ENCODE data around the gene MEIOSIN.
"Not testable (repeated sequence)": the region's sequence is repeated elsewhere in the genome, so short reads cannot be mapped to it uniquely, and the experiment has no call there.

The MEIOSIN gene

GRCh38 chr19:45728683-45729082, 4.6 kb upstream of the MEIOSIN start:
- not testable (repeated sequence) for H3K27me3 ChIP-seq (ENCODE audit: control insufficient read depth in 2 of 2, insufficient read depth in 2 of 2, low read length in 2 of 2); H3K9me3 ChIP-seq (ENCODE audit: control insufficient read depth in 2 of 2, low read length in 2 of 2); H3K27ac ChIP-seq (ENCODE audit: low read depth in 2 of 2, low read length in 2 of 2); H3K9ac ChIP-seq (ENCODE audit: low read depth in 1 of 2, low read length in 2 of 2); H3K36me3 ChIP-seq (ENCODE audit: control insufficient read depth in 2 of 2, insufficient read depth in 2 of 2, low read length in 2 of 2); H3K4me3 ChIP-seq (ENCODE audit: low read length in 2 of 2)
- peaks cover 7 to 11% of the 10 kb centered on the region in 2 donors for H3K4me1 ChIP-seq (ENCODE audit: control insufficient read depth in 2 of 2, insufficient read depth in 2 of 2, low read length in 2 of 2)

- peak overlapping the region; percentile 80 to 86 for H3K4me3 ChIP-seq (ENCODE audit: low read length in 2 of 2)
- H3K27ac ChIP-seq (ENCODE audit: low read depth in 2 of 2, low read length in 2 of 2), result peak overlapping the region; percentile 68 to 72
- no peaks in the 10 kb centered on the region for H3K36me3 ChIP-seq (ENCODE audit: control insufficient read depth in 2 of 2, insufficient read depth in 2 of 2, low read length in 2 of 2)
- peaks cover 7 to 11% of the 10 kb centered on the region in 2 donors for H3K4me1 ChIP-seq (ENCODE audit: control insufficient read depth in 2 of 2, insufficient read depth in 2 of 2, low read length in 2 of 2)
- H3K9me3 ChIP-seq (ENCODE audit: control insufficient read depth in 2 of 2, low read length in 2 of 2), result no peaks in the 10 kb centered on the region
- peak overlapping the region; percentile 64 to 91 for H3K9ac ChIP-seq (ENCODE audit: low read depth in 1 of 2, low read length in 2 of 2)
- H3K27me3 ChIP-seq (ENCODE audit: control insufficient read depth in 2 of 2, insufficient read depth in 2 of 2, low read length in 2 of 2), result no peaks in the 10 kb centered on the region
Observed at GRCh38 chr19:45729800-45730290, 3.4 kb upstream of the MEIOSIN start.

GRCh38 chr19:45730368-45731288, 2.6 kb upstream of the MEIOSIN start, which contains the start of gene FBXO46:
Gene FBXO46, minus strand, starts transcription at chr19:45730896. Its CDS starts 17,401 bp downstream, at chr19:45713495.
- Histone ChIP-seq H3K9me3 (ENCODE audit: control insufficient read depth in 2 of 2, low read length in 2 of 2) (no peaks in the 10 kb centered on the region), H3K4me3 (ENCODE audit: low read length in 2 of 2) (peak within 1 kb of the TSS; percentile 80 to 86), H3K27me3 (ENCODE audit: control insufficient read depth in 2 of 2, insufficient read depth in 2 of 2, low read length in 2 of 2) (no peaks in the 10 kb centered on the region), H3K9ac (ENCODE audit: low read depth in 1 of 2, low read length in 2 of 2) (peak within 1 kb of the TSS; percentile 64 to 91), H3K27ac (ENCODE audit: low read depth in 2 of 2, low read length in 2 of 2) (peak within 1 kb of the TSS; percentile 68 to 72), H3K36me3 (ENCODE audit: control insufficient read depth in 2 of 2, insufficient read depth in 2 of 2, low read length in 2 of 2) (no peaks in the 10 kb centered on the region), H3K4me1 (ENCODE audit: control insufficient read depth in 2 of 2, insufficient read depth in 2 of 2, low read length in 2 of 2) (peaks cover 7 to 11% of the 10 kb centered on the region in 2 donors)

- Histone ChIP-seq H3K36me3 (ENCODE audit: control insufficient read depth in 2 of 2, insufficient read depth in 2 of 2, low read length in 2 of 2) (no peaks in the 10 kb centered on the region), H3K4me1 (ENCODE audit: control insufficient read depth in 2 of 2, insufficient read depth in 2 of 2, low read length in 2 of 2) (no peaks in the 10 kb centered on the region), H3K9ac (ENCODE audit: low read depth in 1 of 2, low read length in 2 of 2) (no peak overlapping the region), H3K9me3 (ENCODE audit: control insufficient read depth in 2 of 2, low read length in 2 of 2) (no peaks in the 10 kb centered on the region), H3K4me3 (ENCODE audit: low read length in 2 of 2) (no peak overlapping the region), H3K27me3 (ENCODE audit: control insufficient read depth in 2 of 2, insufficient read depth in 2 of 2, low read length in 2 of 2) (no peaks in the 10 kb centered on the region), H3K27ac (ENCODE audit: low read depth in 2 of 2, low read length in 2 of 2) (no peak overlapping the region)
Observed at GRCh38 chr19:45739498-45740439, 6.5 kb downstream of the MEIOSIN start.

GRCh38 chr19:45742969-45743368, 9.7 kb downstream of the MEIOSIN start:
- Histone ChIP-seq H3K27ac (ENCODE audit: low read depth in 2 of 2, low read length in 2 of 2) (no peak overlapping the region), H3K4me3 (ENCODE audit: low read length in 2 of 2) (no peak overlapping the region), H3K4me1 (ENCODE audit: control insufficient read depth in 2 of 2, insufficient read depth in 2 of 2, low read length in 2 of 2) (no peaks in the 10 kb centered on the region), H3K36me3 (ENCODE audit: control insufficient read depth in 2 of 2, insufficient read depth in 2 of 2, low read length in 2 of 2) (no peaks in the 10 kb centered on the region), H3K27me3 (ENCODE audit: control insufficient read depth in 2 of 2, insufficient read depth in 2 of 2, low read length in 2 of 2) (peaks cover 0 to 4% of the 10 kb centered on the region in 2 donors), H3K9ac (ENCODE audit: low read depth in 1 of 2, low read length in 2 of 2) (no peak overlapping the region), H3K9me3 (ENCODE audit: control insufficient read depth in 2 of 2, low read length in 2 of 2) (no peaks in the 10 kb centered on the region)

- H3K9me3 ChIP-seq (ENCODE audit: control insufficient read depth in 2 of 2, low read length in 2 of 2), result no peaks in the 10 kb centered on the region
- no peaks in the 10 kb centered on the region for H3K36me3 ChIP-seq (ENCODE audit: control insufficient read depth in 2 of 2, insufficient read depth in 2 of 2, low read length in 2 of 2)
- no peak overlapping the region for H3K27ac ChIP-seq (ENCODE audit: low read depth in 2 of 2, low read length in 2 of 2)
- H3K4me3 ChIP-seq (ENCODE audit: low read length in 2 of 2), result no peak overlapping the region
- H3K4me1 ChIP-seq (ENCODE audit: control insufficient read depth in 2 of 2, insufficient read depth in 2 of 2, low read length in 2 of 2), result no peaks in the 10 kb centered on the region
- H3K27me3 ChIP-seq (ENCODE audit: control insufficient read depth in 2 of 2, insufficient read depth in 2 of 2, low read length in 2 of 2), result peaks cover 0 to 4% of the 10 kb centered on the region in 2 donors
- H3K9ac ChIP-seq (ENCODE audit: low read depth in 1 of 2, low read length in 2 of 2), result no peak overlapping the region
Observed at GRCh38 chr19:45745606-45746005, 12.4 kb downstream of the MEIOSIN start.

- no peak overlapping the region for H3K9ac ChIP-seq (ENCODE audit: low read depth in 1 of 2, low read length in 2 of 2)
- no peak overlapping the region for H3K27ac ChIP-seq (ENCODE audit: low read depth in 2 of 2, low read length in 2 of 2)
- no peaks in the 10 kb centered on the region for H3K4me1 ChIP-seq (ENCODE audit: control insufficient read depth in 2 of 2, insufficient read depth in 2 of 2, low read length in 2 of 2)
Observed at GRCh38 chr19:45746866-45747265, 13.6 kb downstream of the MEIOSIN start.

GRCh38 chr19:45747513-45747912, 14.3 kb downstream of the MEIOSIN start:
- Histone ChIP-seq H3K9ac (ENCODE audit: low read depth in 1 of 2, low read length in 2 of 2) (no peak overlapping the region), H3K36me3 (ENCODE audit: control insufficient read depth in 2 of 2, insufficient read depth in 2 of 2, low read length in 2 of 2) (no peaks in the 10 kb centered on the region), H3K9me3 (ENCODE audit: control insufficient read depth in 2 of 2, low read length in 2 of 2) (no peaks in the 10 kb centered on the region), H3K4me3 (ENCODE audit: low read length in 2 of 2) (no peak overlapping the region), H3K27me3 (ENCODE audit: control insufficient read depth in 2 of 2, insufficient read depth in 2 of 2, low read length in 2 of 2) (peaks cover 0 to 4% of the 10 kb centered on the region in 2 donors), H3K4me1 (ENCODE audit: control insufficient read depth in 2 of 2, insufficient read depth in 2 of 2, low read length in 2 of 2) (no peaks in the 10 kb centered on the region), H3K27ac (ENCODE audit: low read depth in 2 of 2, low read length in 2 of 2) (no peak overlapping the region)

More at GRCh38 chr19:45746866-45747265, 13.6 kb downstream of the MEIOSIN start:
- H3K27me3 ChIP-seq (ENCODE audit: control insufficient read depth in 2 of 2, insufficient read depth in 2 of 2, low read length in 2 of 2), result peaks cover 0 to 4% of the 10 kb centered on the region in 2 donors
- no peak overlapping the region for H3K4me3 ChIP-seq (ENCODE audit: low read length in 2 of 2)
- no peaks in the 10 kb centered on the region for H3K36me3 ChIP-seq (ENCODE audit: control insufficient read depth in 2 of 2, insufficient read depth in 2 of 2, low read length in 2 of 2)
- no peaks in the 10 kb centered on the region for H3K9me3 ChIP-seq (ENCODE audit: control insufficient read depth in 2 of 2, low read length in 2 of 2)

GRCh38 chr19:45751483-45751882, 18.2 kb downstream of the MEIOSIN start:
- not testable (repeated sequence) for H3K4me3 ChIP-seq (ENCODE audit: low read length in 2 of 2); H3K36me3 ChIP-seq (ENCODE audit: control insufficient read depth in 2 of 2, insufficient read depth in 2 of 2, low read length in 2 of 2); H3K27ac ChIP-seq (ENCODE audit: low read depth in 2 of 2, low read length in 2 of 2); H3K9ac ChIP-seq (ENCODE audit: low read depth in 1 of 2, low read length in 2 of 2); H3K4me1 ChIP-seq (ENCODE audit: control insufficient read depth in 2 of 2, insufficient read depth in 2 of 2, low read length in 2 of 2); H3K27me3 ChIP-seq (ENCODE audit: control insufficient read depth in 2 of 2, insufficient read depth in 2 of 2, low read length in 2 of 2); H3K9me3 ChIP-seq (ENCODE audit: control insufficient read depth in 2 of 2, low read length in 2 of 2)

Measured in mucosa of rectum (tissue), 2 donors.